ENCODE data around the gene LRCH1. TPM values are rescaled to one million over a fixed set of nuclear protein-coding genes. Genes with fewer than 3 reads are reported as not detected.
A peak's percentile ranks its signal among the peaks of the same experiment; 100 is the strongest.

Gene LRCH1
- total and polyA plus RNA-seq, 2 of the 13 experiments (the other 11 are each of a cell fraction or from before 2014, with no cell fraction given), result 4.1 to 12.6 TPM

DNA sequence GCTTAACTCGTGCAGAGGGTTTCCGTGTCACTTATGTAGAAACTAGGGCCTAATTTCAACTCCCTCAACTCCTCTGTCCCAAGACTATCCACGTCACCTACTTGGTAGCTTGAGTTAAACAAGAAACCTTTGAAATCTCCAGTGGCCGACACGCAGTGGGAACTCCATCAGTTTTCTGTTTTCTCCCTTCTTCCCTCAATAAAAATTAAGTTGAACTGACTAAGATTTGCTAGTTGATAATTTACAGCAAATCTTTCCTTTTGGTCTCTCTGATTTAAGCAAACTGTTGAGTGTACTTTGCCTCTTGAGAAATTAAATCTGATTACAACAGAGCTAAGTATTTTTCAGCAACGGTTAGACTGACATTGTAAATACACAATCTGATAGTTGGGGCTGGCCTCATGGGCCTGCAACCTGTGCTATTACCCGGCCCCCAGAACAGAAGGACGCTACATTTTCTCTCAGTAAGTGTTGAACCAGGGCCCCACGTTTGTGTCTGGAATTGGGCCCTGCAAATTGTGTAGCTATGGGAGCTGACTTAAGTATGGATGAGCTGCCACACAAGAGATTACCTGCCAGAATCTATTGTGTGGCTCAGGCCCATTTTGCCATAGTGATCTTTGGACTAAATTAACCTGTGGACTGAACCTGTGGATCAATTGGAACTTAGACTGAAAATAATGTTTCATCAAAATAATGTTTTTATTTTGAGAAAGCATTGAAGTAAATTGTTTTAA is 244.7 kb downstream of the LRCH1 start (continued):
- TF ChIP-seq, protein P1, sequence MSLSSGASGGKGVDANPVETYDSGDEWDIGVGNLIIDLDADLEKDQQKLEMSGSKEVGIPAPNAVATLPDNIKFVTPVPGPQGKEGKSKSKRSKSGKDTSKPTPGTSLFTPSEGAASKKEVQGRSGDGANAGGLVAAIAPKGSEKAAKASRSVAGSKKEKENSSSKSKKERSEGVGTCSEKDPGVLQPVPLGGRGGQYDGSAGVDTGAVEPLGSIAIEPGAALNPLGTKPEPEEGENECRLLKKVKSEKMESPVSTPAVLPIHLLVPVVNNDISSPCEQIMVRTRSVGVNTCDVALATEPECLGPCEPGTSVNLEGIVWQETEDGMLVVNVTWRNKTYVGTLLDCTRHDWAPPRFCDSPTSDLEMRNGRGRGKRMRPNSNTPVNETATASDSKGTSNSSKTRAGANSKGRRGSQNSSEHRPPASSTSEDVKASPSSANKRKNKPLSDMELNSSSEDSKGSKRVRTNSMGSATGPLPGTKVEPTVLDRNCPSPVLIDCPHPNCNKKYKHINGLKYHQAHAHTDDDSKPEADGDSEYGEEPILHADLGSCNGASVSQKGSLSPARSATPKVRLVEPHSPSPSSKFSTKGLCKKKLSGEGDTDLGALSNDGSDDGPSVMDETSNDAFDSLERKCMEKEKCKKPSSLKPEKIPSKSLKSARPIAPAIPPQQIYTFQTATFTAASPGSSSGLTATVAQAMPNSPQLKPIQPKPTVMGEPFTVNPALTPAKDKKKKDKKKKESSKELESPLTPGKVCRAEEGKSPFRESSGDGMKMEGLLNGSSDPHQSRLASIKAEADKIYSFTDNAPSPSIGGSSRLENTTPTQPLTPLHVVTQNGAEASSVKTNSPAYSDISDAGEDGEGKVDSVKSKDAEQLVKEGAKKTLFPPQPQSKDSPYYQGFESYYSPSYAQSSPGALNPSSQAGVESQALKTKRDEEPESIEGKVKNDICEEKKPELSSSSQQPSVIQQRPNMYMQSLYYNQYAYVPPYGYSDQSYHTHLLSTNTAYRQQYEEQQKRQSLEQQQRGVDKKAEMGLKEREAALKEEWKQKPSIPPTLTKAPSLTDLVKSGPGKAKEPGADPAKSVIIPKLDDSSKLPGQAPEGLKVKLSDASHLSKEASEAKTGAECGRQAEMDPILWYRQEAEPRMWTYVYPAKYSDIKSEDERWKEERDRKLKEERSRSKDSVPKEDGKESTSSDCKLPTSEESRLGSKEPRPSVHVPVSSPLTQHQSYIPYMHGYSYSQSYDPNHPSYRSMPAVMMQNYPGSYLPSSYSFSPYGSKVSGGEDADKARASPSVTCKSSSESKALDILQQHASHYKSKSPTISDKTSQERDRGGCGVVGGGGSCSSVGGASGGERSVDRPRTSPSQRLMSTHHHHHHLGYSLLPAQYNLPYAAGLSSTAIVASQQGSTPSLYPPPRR (CRISPR knock-in tag; IDR thresholded peaks at IDR 0.05; ENCODE audit: borderline replicate concordance), result peak; percentile 11; the same call in 1 of the 2 replicates
- TF ChIP-seq ARNT2 (CRISPR knock-in tag; IDR thresholded peaks at IDR 0.05; ENCODE audit: low read depth) (no peak), SRSF9 (IDR thresholded peaks at IDR 0.05; ENCODE audit: borderline replicate concordance, insufficient read depth, low read depth, low read length, poor library complexity, severe bottlenecking) (no peak), LCORL (IDR thresholded peaks at IDR 0.05) (no peak), LCORL (CRISPR knock-in tag; IDR thresholded peaks at IDR 0.05) (no peak), ISL2 (CRISPR knock-in tag; IDR thresholded peaks at IDR 0.05) (no peak), ZNF569 (CRISPR knock-in tag; IDR thresholded peaks at IDR 0.05; ENCODE audit: borderline replicate concordance) (no peak), ELF4 (CRISPR knock-in tag; IDR thresholded peaks at IDR 0.05; ENCODE audit: borderline replicate concordance) (no peak), SMC3 (IDR thresholded peaks at IDR 0.05; ENCODE audit: low read length) (no peak), CEBPG (CRISPR knock-in tag; IDR thresholded peaks at IDR 0.05) (0 out of 2 replicates have a peak, but pooled peaks have one; percentile 18), POLR2G (IDR thresholded peaks at IDR 0.05; ENCODE audit: low read depth, low read length) (no peak), ZBTB21 (CRISPR knock-in tag; IDR thresholded peaks at IDR 0.05) (no peak), NRL (CRISPR knock-in tag; IDR thresholded peaks at IDR 0.05; ENCODE audit: borderline replicate concordance) (no peak), CCDC6 (CRISPR knock-in tag; IDR thresholded peaks at IDR 0.05) (no peak), ZNF33A (CRISPR knock-in tag; IDR thresholded peaks at IDR 0.05; ENCODE audit: borderline replicate concordance) (no peak), TBX2 (CRISPR knock-in tag; IDR thresholded peaks at IDR 0.05; ENCODE audit: borderline replicate concordance) (no peak)
- TF ChIP-seq, protein P2, sequence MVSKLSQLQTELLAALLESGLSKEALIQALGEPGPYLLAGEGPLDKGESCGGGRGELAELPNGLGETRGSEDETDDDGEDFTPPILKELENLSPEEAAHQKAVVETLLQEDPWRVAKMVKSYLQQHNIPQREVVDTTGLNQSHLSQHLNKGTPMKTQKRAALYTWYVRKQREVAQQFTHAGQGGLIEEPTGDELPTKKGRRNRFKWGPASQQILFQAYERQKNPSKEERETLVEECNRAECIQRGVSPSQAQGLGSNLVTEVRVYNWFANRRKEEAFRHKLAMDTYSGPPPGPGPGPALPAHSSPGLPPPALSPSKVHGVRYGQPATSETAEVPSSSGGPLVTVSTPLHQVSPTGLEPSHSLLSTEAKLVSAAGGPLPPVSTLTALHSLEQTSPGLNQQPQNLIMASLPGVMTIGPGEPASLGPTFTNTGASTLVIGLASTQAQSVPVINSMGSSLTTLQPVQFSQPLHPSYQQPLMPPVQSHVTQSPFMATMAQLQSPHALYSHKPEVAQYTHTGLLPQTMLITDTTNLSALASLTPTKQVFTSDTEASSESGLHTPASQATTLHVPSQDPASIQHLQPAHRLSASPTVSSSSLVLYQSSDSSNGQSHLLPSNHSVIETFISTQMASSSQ (IDR thresholded peaks at IDR 0.05; ENCODE audit: low read depth), result 0 out of 2 replicates have a peak, but pooled peaks have one; percentile 8
- TF ChIP-seq, protein P2 (CRISPR knock-in tag; IDR thresholded peaks at IDR 0.05; ENCODE audit: borderline replicate concordance), result no peak; the same call in 1 of the 2 replicates
- TF ChIP-seq, protein P3, sequence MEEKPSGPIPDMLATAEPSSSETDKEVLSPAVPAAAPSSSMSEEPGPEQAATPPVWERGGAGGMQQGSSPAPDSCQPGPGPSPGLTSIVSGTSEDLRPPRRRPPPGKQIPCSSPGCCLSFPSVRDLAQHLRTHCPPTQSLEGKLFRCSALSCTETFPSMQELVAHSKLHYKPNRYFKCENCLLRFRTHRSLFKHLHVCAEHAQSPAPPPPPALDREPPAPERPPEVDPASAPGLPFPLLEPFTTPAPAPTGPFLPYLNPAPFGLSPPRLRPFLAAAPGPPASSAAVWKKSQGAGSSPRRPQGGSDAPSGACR (CRISPR knock-in tag; IDR thresholded peaks at IDR 0.05), result 0 out of 2 replicates have a peak, but pooled peaks have one; percentile 1

Measured in HepG2 (cell line).